ENCODE measurements around the gene NUBP2. TPM values are rescaled to one million over a fixed set of nuclear protein-coding genes. Genes with fewer than 3 reads are reported as not detected.
A peak's percentile ranks its signal among the peaks of the same experiment; 100 is the strongest.

The NUBP2 gene
- total RNA-seq, 1 donor from 2014 or later: 66.6 TPM

DNA sequence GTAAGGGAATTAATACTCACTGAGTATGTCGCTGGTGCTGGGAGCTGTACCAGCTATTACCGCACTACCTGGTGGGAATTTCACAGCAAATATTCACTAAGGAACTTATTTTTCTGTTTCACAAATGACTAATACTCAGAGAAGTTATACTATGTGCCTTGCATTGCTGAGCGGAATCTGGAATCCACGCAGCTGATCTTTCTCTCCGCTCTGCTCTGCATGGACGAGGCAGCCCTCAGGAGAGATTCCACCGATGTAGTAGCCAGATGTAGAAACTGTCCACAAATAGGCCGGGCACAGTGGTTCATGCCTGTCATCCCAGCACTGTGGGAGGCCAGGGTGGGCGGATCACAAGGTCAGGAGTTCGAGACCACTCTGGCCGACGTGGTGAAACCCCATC, 28.6 kb upstream of the NUBP2 start:
- Mint-ChIP-seq H3K36me3 (no peaks in the 10 kb centered on the region), H3K9me3 (no peaks in the 10 kb centered on the region), H3K27me3 (no peaks in the 10 kb centered on the region), H3K27ac (peak overlapping the region; percentile 69), H3K4me1 (ENCODE audit: unreplicated experiment) (no peaks in the 10 kb centered on the region), H3K4me3 (no peak overlapping the region)
- no peak for DNase-seq (ENCODE audit: extremely low spot score, unreplicated experiment)
- TF ChIP-seq, protein P1, sequence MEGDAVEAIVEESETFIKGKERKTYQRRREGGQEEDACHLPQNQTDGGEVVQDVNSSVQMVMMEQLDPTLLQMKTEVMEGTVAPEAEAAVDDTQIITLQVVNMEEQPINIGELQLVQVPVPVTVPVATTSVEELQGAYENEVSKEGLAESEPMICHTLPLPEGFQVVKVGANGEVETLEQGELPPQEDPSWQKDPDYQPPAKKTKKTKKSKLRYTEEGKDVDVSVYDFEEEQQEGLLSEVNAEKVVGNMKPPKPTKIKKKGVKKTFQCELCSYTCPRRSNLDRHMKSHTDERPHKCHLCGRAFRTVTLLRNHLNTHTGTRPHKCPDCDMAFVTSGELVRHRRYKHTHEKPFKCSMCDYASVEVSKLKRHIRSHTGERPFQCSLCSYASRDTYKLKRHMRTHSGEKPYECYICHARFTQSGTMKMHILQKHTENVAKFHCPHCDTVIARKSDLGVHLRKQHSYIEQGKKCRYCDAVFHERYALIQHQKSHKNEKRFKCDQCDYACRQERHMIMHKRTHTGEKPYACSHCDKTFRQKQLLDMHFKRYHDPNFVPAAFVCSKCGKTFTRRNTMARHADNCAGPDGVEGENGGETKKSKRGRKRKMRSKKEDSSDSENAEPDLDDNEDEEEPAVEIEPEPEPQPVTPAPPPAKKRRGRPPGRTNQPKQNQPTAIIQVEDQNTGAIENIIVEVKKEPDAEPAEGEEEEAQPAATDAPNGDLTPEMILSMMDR (conservative IDR thresholded peaks at IDR 0.05): no peak

DNA sequence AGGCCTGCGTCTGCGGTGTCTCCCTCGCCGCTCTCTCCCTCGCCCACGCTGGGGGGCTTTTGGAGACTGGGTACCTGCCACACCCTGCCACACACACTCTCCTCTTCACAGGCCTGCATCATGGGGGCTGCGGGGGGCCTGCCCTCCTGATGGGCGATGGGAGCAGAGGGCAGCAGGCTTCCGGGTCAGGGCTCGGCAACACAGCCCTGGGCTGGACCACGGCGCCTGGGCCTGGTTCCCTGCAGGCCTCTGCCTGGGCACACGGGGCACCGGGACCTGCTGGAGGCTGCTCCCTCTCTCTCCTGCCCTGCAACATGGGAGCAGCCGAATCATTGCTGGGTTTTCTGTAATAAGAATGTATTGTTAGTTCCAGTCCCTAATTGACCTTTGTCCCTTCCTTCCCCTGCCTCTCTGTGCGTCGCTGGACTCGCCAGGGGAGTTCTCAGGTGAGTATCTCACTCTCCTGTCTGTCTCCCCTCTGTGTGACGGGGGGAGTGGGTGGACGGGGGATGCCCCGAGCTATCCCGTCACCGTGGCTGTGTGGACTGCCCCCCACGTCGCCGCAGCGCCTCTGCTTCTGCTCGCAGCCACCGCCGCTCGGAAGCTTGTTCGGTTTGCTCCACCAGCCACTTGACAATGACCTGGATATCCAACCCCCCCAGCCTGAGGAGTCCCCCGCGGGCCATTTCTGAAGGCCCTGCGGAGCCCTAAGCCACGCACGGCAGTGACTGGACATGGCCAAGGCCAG, 24.9 kb upstream of the NUBP2 start:
- no peak overlapping the region for H3K27ac Mint-ChIP-seq
- no peak overlapping the region for H3K4me3 Mint-ChIP-seq
- no peak for DNase-seq (ENCODE audit: extremely low spot score, unreplicated experiment)
- TF ChIP-seq, protein P1 (conservative IDR thresholded peaks at IDR 0.05): no peak
- no peaks in the 10 kb centered on the region for H3K36me3 Mint-ChIP-seq
- no peaks in the 10 kb centered on the region for H3K27me3 Mint-ChIP-seq
- no peaks in the 10 kb centered on the region for H3K4me1 Mint-ChIP-seq (ENCODE audit: unreplicated experiment)
- H3K9me3 Mint-ChIP-seq: no peaks in the 10 kb centered on the region

DNA sequence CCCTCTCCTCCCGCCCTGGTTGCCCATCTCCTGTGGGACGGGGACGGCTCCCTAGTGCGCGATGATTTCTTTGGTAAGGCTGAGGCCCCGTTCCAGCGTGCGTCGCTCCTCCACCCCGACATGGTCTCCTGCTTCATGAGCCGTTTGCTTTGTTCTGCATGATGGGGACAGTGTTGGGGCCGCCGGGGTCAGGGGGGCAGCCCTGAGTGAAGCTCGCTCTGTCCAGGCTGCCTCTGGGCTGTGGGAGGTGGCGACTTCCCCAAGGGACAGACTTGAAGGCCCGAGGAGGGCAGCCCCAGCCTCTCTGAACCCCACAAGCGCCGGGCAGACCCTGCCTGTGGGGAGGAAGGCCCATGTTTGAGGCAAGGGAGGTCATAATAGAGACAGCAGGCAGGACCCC, 23.8 kb upstream of the NUBP2 start:
- TF ChIP-seq, protein P1 (conservative IDR thresholded peaks at IDR 0.05): no peak
- no peak overlapping the region for H3K4me3 Mint-ChIP-seq
- H3K27ac Mint-ChIP-seq: no peak overlapping the region
- H3K27me3 Mint-ChIP-seq: no peaks in the 10 kb centered on the region
- H3K4me1 Mint-ChIP-seq (ENCODE audit: unreplicated experiment): no peaks in the 10 kb centered on the region
- no peaks in the 10 kb centered on the region for H3K36me3 Mint-ChIP-seq
- no peak for DNase-seq (ENCODE audit: extremely low spot score, unreplicated experiment)
- no peaks in the 10 kb centered on the region for H3K9me3 Mint-ChIP-seq

DNA sequence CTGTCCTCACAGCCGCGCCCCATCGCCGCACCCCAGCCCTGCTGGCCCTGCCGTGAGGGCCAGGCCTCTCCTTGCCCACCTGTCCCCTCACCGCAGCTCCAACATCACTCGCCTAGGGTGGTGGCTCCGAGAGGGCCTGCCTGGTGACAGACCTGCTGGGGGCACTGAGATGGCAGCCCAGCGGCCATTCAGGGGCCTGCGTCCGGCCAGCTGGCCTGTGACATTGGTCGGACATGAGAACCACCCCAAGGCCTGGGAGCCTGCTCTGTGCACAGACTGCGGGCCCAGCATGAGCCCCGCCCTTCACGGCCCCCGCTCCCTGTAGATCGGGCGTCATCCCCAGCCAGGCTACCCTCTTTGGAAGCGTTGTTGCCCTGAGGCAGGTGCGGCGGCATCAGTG, 23.2 kb upstream of the NUBP2 start:
- TF ChIP-seq, protein P1 (conservative IDR thresholded peaks at IDR 0.05): no peak
- H3K27ac Mint-ChIP-seq: no peak overlapping the region
- H3K36me3 Mint-ChIP-seq: no peaks in the 10 kb centered on the region
- H3K27me3 Mint-ChIP-seq: no peaks in the 10 kb centered on the region
- H3K9me3 Mint-ChIP-seq: no peaks in the 10 kb centered on the region
- H3K4me1 Mint-ChIP-seq (ENCODE audit: unreplicated experiment): no peaks in the 10 kb centered on the region
- DNase-seq (ENCODE audit: extremely low spot score, unreplicated experiment): no peak
- H3K4me3 Mint-ChIP-seq: no peak overlapping the region

DNA sequence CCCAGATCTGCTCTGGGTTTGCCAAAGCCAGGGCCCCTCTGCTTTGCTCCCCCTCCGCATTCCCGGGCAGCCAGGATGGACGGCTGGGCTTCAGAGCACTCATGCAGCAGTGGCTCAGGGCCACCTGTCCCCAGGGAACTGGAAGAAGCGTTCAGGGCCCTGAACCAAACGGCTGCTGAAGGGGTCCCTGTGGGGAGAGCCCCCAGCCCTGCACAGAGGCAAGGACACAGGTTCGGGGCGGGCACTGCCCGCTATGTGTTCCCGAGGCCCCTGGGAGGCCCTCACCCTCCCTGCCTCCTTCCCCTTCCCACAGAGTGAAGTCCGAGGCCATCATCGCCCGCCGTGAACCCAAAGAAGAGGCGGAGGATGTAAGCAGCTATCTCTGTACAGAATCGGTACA, 21.8 kb upstream of the NUBP2 start:
- no peak overlapping the region for H3K4me3 Mint-ChIP-seq
- DNase-seq (ENCODE audit: extremely low spot score, unreplicated experiment): no peak
- no peaks in the 10 kb centered on the region for H3K9me3 Mint-ChIP-seq
- H3K27ac Mint-ChIP-seq: no peak overlapping the region
- no peaks in the 10 kb centered on the region for H3K27me3 Mint-ChIP-seq
- H3K4me1 Mint-ChIP-seq (ENCODE audit: unreplicated experiment): no peaks in the 10 kb centered on the region
- no peaks in the 10 kb centered on the region for H3K36me3 Mint-ChIP-seq
- TF ChIP-seq, protein P1 (conservative IDR thresholded peaks at IDR 0.05): no peak
